Spleen (tissue), 7 donors: Measurements from ENCODE around the gene AAK1.

Experiments
- POLR2A ChIP-seq, 3 donors: fragments of 450-650 bp; IDR thresholded peaks; one replicate each; pipeline ENCODE4 v1.5.1; 2017; ENCODE audit warnings: antibody characterized with exemption in 3 of 3, mild to moderate bottlenecking in 1 of 3
- TF ChIP-seq, protein P1 (sequence below), 11 experiments: fragments of 200-600 bp in 7 of 11; fragments of 450-650 bp in 4 of 11; sonication (generic) in 4 of 11; IDR thresholded peaks in 8 of 11; conservative IDR thresholded peaks in 3 of 11; 1 replicate in 7 of 11; 2 replicates in 4 of 11; pipeline versions ENCODE4 v1.4.0 to v1.8.0; 2016 to 2021; ENCODE audit warnings: antibody characterized with exemption in 11 of 11, inconsistent platforms in 4 of 11, mild to moderate bottlenecking in 1 of 11
- donor health status: DM: no; HTN: no; CAD: no; lungs with moderate emphysema.
- donor health status: DM: no; HTN: no; CAD: no.
- donor health status: DM: no; HTN: no; CAD: no.

- TF ChIP-seq POLR2A (IDR thresholded peaks at IDR 0.05), result no peak
- TF ChIP-seq, protein P1, sequence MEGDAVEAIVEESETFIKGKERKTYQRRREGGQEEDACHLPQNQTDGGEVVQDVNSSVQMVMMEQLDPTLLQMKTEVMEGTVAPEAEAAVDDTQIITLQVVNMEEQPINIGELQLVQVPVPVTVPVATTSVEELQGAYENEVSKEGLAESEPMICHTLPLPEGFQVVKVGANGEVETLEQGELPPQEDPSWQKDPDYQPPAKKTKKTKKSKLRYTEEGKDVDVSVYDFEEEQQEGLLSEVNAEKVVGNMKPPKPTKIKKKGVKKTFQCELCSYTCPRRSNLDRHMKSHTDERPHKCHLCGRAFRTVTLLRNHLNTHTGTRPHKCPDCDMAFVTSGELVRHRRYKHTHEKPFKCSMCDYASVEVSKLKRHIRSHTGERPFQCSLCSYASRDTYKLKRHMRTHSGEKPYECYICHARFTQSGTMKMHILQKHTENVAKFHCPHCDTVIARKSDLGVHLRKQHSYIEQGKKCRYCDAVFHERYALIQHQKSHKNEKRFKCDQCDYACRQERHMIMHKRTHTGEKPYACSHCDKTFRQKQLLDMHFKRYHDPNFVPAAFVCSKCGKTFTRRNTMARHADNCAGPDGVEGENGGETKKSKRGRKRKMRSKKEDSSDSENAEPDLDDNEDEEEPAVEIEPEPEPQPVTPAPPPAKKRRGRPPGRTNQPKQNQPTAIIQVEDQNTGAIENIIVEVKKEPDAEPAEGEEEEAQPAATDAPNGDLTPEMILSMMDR (IDR thresholded peaks at IDR 0.05 in 8 of 11, conservative IDR thresholded peaks at IDR 0.05 in 3 of 11), result no peak
Measured at GRCh38 chr2:69660637-69661036, 17.1 kb upstream of the AAK1 start.
